GM23338 (cell line): ENCODE measurements around the gene TMEM132A. TPM values are rescaled to one million over a fixed set of nuclear protein-coding genes. Genes with fewer than 3 reads are reported as not detected.

ENCODE experiments used
- ATAC-seq: fragments of 200-7000 bp; cut with Tn5 transposase; 3 replicates; pipeline ENCODE4 v1.9.1; 2020
- DNase-seq: peaks from one replicate; pipeline ENCODE4 v3.0.0-alpha.2; 2015; ENCODE audit warnings: low spot score
- H2AFZ ChIP-seq: fragments of 200-600 bp; sonication (generic); 2 replicates; pipeline ENCODE4 v1.8.0; 2016; ENCODE audit warnings: antibody characterized with exemption, mild to moderate bottlenecking, moderate library complexity
- H3F3A ChIP-seq: fragments of 200-600 bp; sonication (generic); replicated peaks from 2 replicates; pipeline ENCODE4 v1.8.0; 2017; ENCODE audit warnings: antibody characterized with exemption, mixed run types, low read depth
- H3K27ac ChIP-seq: fragments of 200-600 bp; sonication (generic); 2 replicates; pipeline ENCODE4 v1.6.1; 2016; ENCODE audit warnings: low read depth
- H3K27me3 ChIP-seq: fragments of 200-600 bp; sonication (generic); 2 replicates; pipeline ENCODE4 v1.8.0; 2016; ENCODE audit warnings: mild to moderate bottlenecking, mixed run types, moderate library complexity; ENCODE audit not compliant: insufficient read depth
- H3K36me3 ChIP-seq: fragments of 200-600 bp; sonication (generic); 2 replicates; pipeline ENCODE4 v1.8.0; 2016; ENCODE audit warnings: mild to moderate bottlenecking; ENCODE audit not compliant: insufficient read depth
- H3K4me1 ChIP-seq: fragments of 200-600 bp; sonication (generic); 2 replicates; pipeline ENCODE4 v1.8.0; 2016; ENCODE audit warnings: mild to moderate bottlenecking, moderate library complexity; ENCODE audit not compliant: insufficient read depth
- H3K4me2 ChIP-seq: fragments of 200-600 bp; sonication (generic); 2 replicates; pipeline ENCODE4 v1.7.1; 2017; ENCODE audit warnings: mixed run types
- H3K4me3 ChIP-seq: fragments of 200-600 bp; sonication (generic); 2 replicates; pipeline ENCODE4 v1.6.1; 2016; ENCODE audit warnings: mixed run types
- H3K79me2 ChIP-seq: fragments of 200-600 bp; sonication (generic); replicated peaks from 2 replicates; pipeline ENCODE4 v1.8.0; 2017; ENCODE audit warnings: mild to moderate bottlenecking; ENCODE audit not compliant: insufficient read depth
- H3K9me2 ChIP-seq: fragments of 200-600 bp; sonication (generic); 2 replicates; pipeline ENCODE4 v1.8.0; 2017; ENCODE audit not compliant: insufficient read depth
- H4K20me1 ChIP-seq: fragments of 200-600 bp; sonication (generic); replicated peaks from 2 replicates; pipeline ENCODE4 v1.8.0; 2017; ENCODE audit warnings: mild to moderate bottlenecking; ENCODE audit not compliant: insufficient read depth
- H3K27ac Mint-ChIP-seq: 2 replicates; pipeline ENCODE4 v1.8.0; 2020; ENCODE audit warnings: inconsistent platforms, mild to moderate bottlenecking, moderate library complexity, mixed read lengths
- H3K27me3 Mint-ChIP-seq: 3 replicates; pipeline ENCODE4 v1.8.0; 2022; ENCODE audit warnings: low read depth, mild to moderate bottlenecking, moderate library complexity, mixed read lengths, inconsistent platforms; ENCODE audit not compliant: insufficient read depth, poor library complexity
- H3K36me3 Mint-ChIP-seq: 3 replicates; pipeline ENCODE4 v1.8.0; 2021; ENCODE audit warnings: low read depth, mild to moderate bottlenecking, inconsistent platforms, moderate library complexity, mixed read lengths
- H3K4me1 Mint-ChIP-seq: 3 replicates; pipeline ENCODE4 v1.8.0; 2020; ENCODE audit warnings: mild to moderate bottlenecking, inconsistent platforms, mixed read lengths
- H3K4me3 Mint-ChIP-seq: 3 replicates; pipeline ENCODE4 v1.8.0; 2021; ENCODE audit warnings: moderate library complexity, mild to moderate bottlenecking, inconsistent platforms, mixed read lengths
- H3K9me3 Mint-ChIP-seq: 3 replicates; pipeline ENCODE4 v1.8.0; 2020; ENCODE audit warnings: moderate library complexity, mild to moderate bottlenecking, inconsistent platforms, mixed read lengths
- CTCF ChIP-seq, 2 experiments: fragments of 200-600 bp in 1 of 2; sonication (generic) in 1 of 2; conservative IDR thresholded peaks; 2 replicates each; pipeline versions ENCODE4 v1.5.1 to v1.6.1; 2016 to 2017; ENCODE audit warnings: antibody characterized with exemption in 2 of 2, low read depth in 2 of 2, mild to moderate bottlenecking in 2 of 2, moderate library complexity in 1 of 2
- EZH2phosphoT487 ChIP-seq: fragments of 200-600 bp; sonication (generic); IDR thresholded peaks from one replicate; pipeline ENCODE4 v1.8.1; 2018; ENCODE audit warnings: antibody characterized with exemption; ENCODE audit not compliant: unreplicated experiment
- JUNB ChIP-seq: IDR thresholded peaks from one replicate; pipeline ENCODE4 v1.6.1; 2016; ENCODE audit warnings: antibody characterized with exemption; ENCODE audit not compliant: unreplicated experiment
- NANOG ChIP-seq: IDR thresholded peaks from 2 replicates; pipeline ENCODE4 v1.6.1; 2016; ENCODE audit warnings: antibody characterized with exemption, borderline replicate concordance
- POLR2AphosphoS5 ChIP-seq: IDR thresholded peaks from 2 replicates; pipeline ENCODE4 v1.6.1; 2016; ENCODE audit warnings: antibody characterized with exemption, low read depth
- REST ChIP-seq: IDR thresholded peaks from one replicate; pipeline ENCODE4 v1.6.1; 2018; ENCODE audit warnings: antibody characterized with exemption; ENCODE audit not compliant: unreplicated experiment
- STAT1 ChIP-seq: IDR thresholded peaks from one replicate; pipeline ENCODE4 v1.6.1; 2016; ENCODE audit warnings: antibody characterized with exemption; ENCODE audit not compliant: unreplicated experiment
- ZNF331 ChIP-seq: fragments of 250-450 bp; sonication (Bioruptor Pico); IDR thresholded peaks from 2 replicates; pipeline ENCODE4 v1.5.0; 2020; ENCODE audit warnings: low read depth, mild to moderate bottlenecking, moderate library complexity
- ZNF462 ChIP-seq: fragments of 250-450 bp; sonication (Bioruptor Pico); IDR thresholded peaks from 2 replicates; pipeline ENCODE4 v1.5.0; 2020; ENCODE audit warnings: mild to moderate bottlenecking, moderate library complexity
- polyA plus RNA-seq: library from polyadenylated mRNA; unstranded; fragments of >200 nt; fragmentation: Nextera tagmentation; extraction: Ambion mirVana; gene quantifications from 2 replicates; pipeline ENCODE4 v1.2.1, GENCODE V29; 2016
- total RNA-seq: library from RNA; depleted of rRNA; stranded (reverse); fragments of >200 nt; shearing (Covaris generic); gene quantifications from 2 replicates; pipeline ENCODE4 v1.2.3, GENCODE V29; 2014

TMEM132A gene
- total and polyA plus RNA-seq, 2 experiments from 2014 or later = 36.2 to 96.6 TPM

GRCh38 chr11:60947700-60948099 is 23.4 kb downstream of the TMEM132A start:
- Mint-ChIP-seq H3K27me3 (peaks cover 27% of the 10 kb centered on the region), H3K4me1 (peaks cover 42% of the 10 kb centered on the region), H3K9me3 (no peaks in the 10 kb centered on the region), H3K36me3 (peaks cover 3% of the 10 kb centered on the region; the same call in 1 of the 3 replicates), H3K4me3 (no peak overlapping the region), H3K27ac (no peak overlapping the region)
- H3K4me3 ChIP-seq = peak overlapping the region; percentile 2; the same call in 1 of the 2 replicates
- peaks cover 8% of the 10 kb centered on the region for H3F3A ChIP-seq
- H2AFZ ChIP-seq = no peak overlapping the region
- no peaks in the 10 kb centered on the region for H3K9me2 ChIP-seq
- peak overlapping the region; percentile 78; the same call in 1 of the 2 replicates for H3K27ac ChIP-seq
- ATAC-seq (no peak), DNase-seq (peak; percentile 15)
- H3K36me3 ChIP-seq = no peaks in the 10 kb centered on the region
- TF ChIP-seq REST (no peak), ZNF331 (CRISPR knock-in tag) (no peak), NANOG (no peak), POLR2AphosphoS5 (no peak), CTCF (conservative IDR thresholded peaks at IDR 0.05; ENCODE audit: low read depth in 2 of 2) (no peak), STAT1 (no peak)
- H3K4me2 ChIP-seq = peak overlapping the region; percentile 73
- H4K20me1 ChIP-seq = 0 out of 2 replicates have a peak, but pooled peaks cover 3% of the 10 kb centered on the region
- peaks cover 24% of the 10 kb centered on the region for H3K27me3 ChIP-seq
- peaks cover 6% of the 10 kb centered on the region; the same call in 1 of the 2 replicates for H3K79me2 ChIP-seq
- peaks cover 27% of the 10 kb centered on the region for H3K4me1 ChIP-seq

GRCh38 chr11:60948250-60948649 is 24.0 kb downstream of the TMEM132A start:
- no peak overlapping the region for H2AFZ ChIP-seq
- Mint-ChIP-seq H3K4me1 (peaks cover 44% of the 10 kb centered on the region), H3K4me3 (no peak overlapping the region; the same call in 2 of the 3 replicates), H3K36me3 (peaks cover 3% of the 10 kb centered on the region; the same call in 1 of the 3 replicates), H3K27ac (no peak overlapping the region), H3K27me3 (peaks cover 30% of the 10 kb centered on the region), H3K9me3 (no peaks in the 10 kb centered on the region)
- H3K36me3 ChIP-seq = no peaks in the 10 kb centered on the region
- H3K27me3 ChIP-seq = peaks cover 30% of the 10 kb centered on the region
- H3K79me2 ChIP-seq = peaks cover 6% of the 10 kb centered on the region; the same call in 1 of the 2 replicates
- DNase-seq (no peak), ATAC-seq (no peak)
- peaks cover 29% of the 10 kb centered on the region for H3K4me1 ChIP-seq
- H4K20me1 ChIP-seq = 0 out of 2 replicates have a peak, but pooled peaks cover 3% of the 10 kb centered on the region
- H3K4me3 ChIP-seq = peak overlapping the region; percentile 2; the same call in 1 of the 2 replicates
- H3K4me2 ChIP-seq = peak overlapping the region; percentile 73
- H3F3A ChIP-seq = peaks cover 8% of the 10 kb centered on the region
- no peaks in the 10 kb centered on the region for H3K9me2 ChIP-seq
- H3K27ac ChIP-seq = 0 out of 2 replicates have a peak overlapping the region, but pooled peaks have one; percentile 78
- no peak for TF ChIP-seq ZNF462 (CRISPR knock-in tag)
- TF ChIP-seq EZH2phosphoT487 = no peak
- no peak for TF ChIP-seq POLR2AphosphoS5
- no peak for TF ChIP-seq JUNB
